Panc1 (cell line): ENCODE results near the gene ST3GAL4. TPM values are rescaled to one million over a fixed set of nuclear protein-coding genes. Genes with fewer than 3 reads are reported as not detected.

Source experiments
- ATAC-seq: fragments of 200-7000 bp; cut with Tn5 transposase; 2 replicates; pipeline ENCODE4 v1.9.1; 2020; ENCODE audit warnings: mild to moderate bottlenecking, moderate library complexity
- BruUV-seq: library from RNA; stranded (reverse); fragments of 400-500 nt; replicated peaks from 2 replicates; lab custom pipeline; 2021; lab: Mats Ljungman, UMichigan
- CTCF ChIA-PET: fragments of 300-600 bp; sonication (Branson Sonifier 250); formaldehyde crosslinking; loops from one replicate; lab custom pipeline; 2022; ENCODE audit warnings: antibody characterized with exemption; lab: Charles Lee
- POLR2A ChIA-PET: fragments of 300-600 bp; sonication (Branson Sonifier 250); formaldehyde crosslinking; loops from one replicate; lab custom pipeline; 2022; ENCODE audit warnings: antibody characterized with exemption; lab: Charles Lee
- DNase-seq: peaks from one replicate; pipeline ENCODE4 v3.0.0-alpha.2; 2010; ENCODE audit warnings: low read depth, low spot score
- H3K27ac ChIP-seq: 2 replicates; pipeline ENCODE4 v1.5.1; 2011; ENCODE audit warnings: mild to moderate bottlenecking, low read length, inconsistent platforms
- H3K27me3 ChIP-seq: fragments of 200-500 bp; sonication (Bioruptor generic); 2 replicates; pipeline ENCODE4 v1.6.0; 2014; ENCODE audit warnings: low read length, inconsistent platforms; ENCODE audit not compliant: control insufficient read depth, insufficient read depth
- H3K36me3 ChIP-seq: fragments of 200-500 bp; sonication (Bioruptor generic); 2 replicates; pipeline ENCODE4 v1.5.1; 2014; ENCODE audit warnings: inconsistent platforms, mild to moderate bottlenecking, low read length, moderate library complexity; ENCODE audit not compliant: control insufficient read depth, insufficient read depth
- H3K4me1 ChIP-seq: 2 replicates; pipeline ENCODE4 v1.5.1; 2011; ENCODE audit warnings: inconsistent platforms, mild to moderate bottlenecking, low read length, moderate library complexity; ENCODE audit not compliant: control insufficient read depth, insufficient read depth
- H3K4me3 ChIP-seq, 2 experiments: 2 replicates each; pipeline ENCODE4 v1.5.1; 2011 to 2012; ENCODE audit warnings: low read depth in 2 of 2, low read length in 2 of 2, mild to moderate bottlenecking in 2 of 2, inconsistent platforms in 1 of 2, moderate library complexity in 1 of 2
- H3K9me3 ChIP-seq: fragments of 200-500 bp; sonication (Bioruptor generic); 2 replicates; pipeline ENCODE4 v1.5.1; 2014; ENCODE audit warnings: low read depth, mild to moderate bottlenecking, inconsistent platforms, low read length, moderate library complexity; ENCODE audit not compliant: control insufficient read depth, insufficient read depth
- POLR2AphosphoS5 ChIP-seq: IDR thresholded peaks from 2 replicates; pipeline ENCODE4 v1.6.1; 2012; ENCODE audit warnings: mild to moderate bottlenecking, low read depth, low read length, moderate library complexity
- SIN3A ChIP-seq: IDR thresholded peaks from 2 replicates; pipeline ENCODE4 v1.6.1; 2012; ENCODE audit warnings: low read depth, mild to moderate bottlenecking, low read length, moderate library complexity, borderline replicate concordance; ENCODE audit not compliant: insufficient read depth
- TCF7L2 ChIP-seq: IDR thresholded peaks from 2 replicates; pipeline ENCODE4 v1.6.1; 2011; ENCODE audit warnings: mild to moderate bottlenecking, low read depth, low read length, inconsistent platforms
- in situ Hi-C: cut with HindIII; loops from 2 replicates; pipeline ENCODE4 v1.10.0; 2016; ENCODE audit warnings: low sequenced_read_pairs, low pct_unique_long_range_greater_than_20kb
- intact Hi-C: fragments of 100-400 bp; cut with micrococcal nuclease; formaldehyde crosslinking; loops from one replicate; pipeline ENCODE4 v1.10.0; 2022; ENCODE audit not compliant: unreplicated experiment
- total RNA-seq: library from RNA; stranded (reverse); gene quantifications from one replicate; pipeline ENCODE4 v1.2.1, GENCODE V29; 2021; ENCODE audit not compliant: unreplicated experiment
- TF ChIP-seq, protein P1 (sequence below): fragments of 450-650 bp; IDR thresholded peaks from 2 replicates; pipeline ENCODE4 v1.5.1; 2017; ENCODE audit warnings: mild to moderate bottlenecking
- TF ChIP-seq, protein P2 (sequence below), 2 experiments: IDR thresholded peaks; 2 replicates each; pipeline ENCODE4 v1.6.1; 2011 to 2012; ENCODE audit warnings: low read depth in 2 of 2, control low read depth in 1 of 2, low read length in 1 of 2, mild to moderate bottlenecking in 1 of 2, moderate library complexity in 1 of 2; ENCODE audit not compliant: insufficient read depth in 1 of 2

The ST3GAL4 gene
- total RNA-seq, 1 experiment from 2014 or later = 56.6 TPM

- no peak for DNase-seq
- Histone ChIP-seq H3K27ac (no peak overlapping the region), H3K36me3 (no peaks in the 10 kb centered on the region), H3K27me3 (no peaks in the 10 kb centered on the region), H3K4me3 (no peak overlapping the region), H3K9me3 (no peaks in the 10 kb centered on the region), H3K4me1 (peaks cover 21% of the 10 kb centered on the region)
- no peak for TF ChIP-seq SIN3A
- TF ChIP-seq, protein P1, sequence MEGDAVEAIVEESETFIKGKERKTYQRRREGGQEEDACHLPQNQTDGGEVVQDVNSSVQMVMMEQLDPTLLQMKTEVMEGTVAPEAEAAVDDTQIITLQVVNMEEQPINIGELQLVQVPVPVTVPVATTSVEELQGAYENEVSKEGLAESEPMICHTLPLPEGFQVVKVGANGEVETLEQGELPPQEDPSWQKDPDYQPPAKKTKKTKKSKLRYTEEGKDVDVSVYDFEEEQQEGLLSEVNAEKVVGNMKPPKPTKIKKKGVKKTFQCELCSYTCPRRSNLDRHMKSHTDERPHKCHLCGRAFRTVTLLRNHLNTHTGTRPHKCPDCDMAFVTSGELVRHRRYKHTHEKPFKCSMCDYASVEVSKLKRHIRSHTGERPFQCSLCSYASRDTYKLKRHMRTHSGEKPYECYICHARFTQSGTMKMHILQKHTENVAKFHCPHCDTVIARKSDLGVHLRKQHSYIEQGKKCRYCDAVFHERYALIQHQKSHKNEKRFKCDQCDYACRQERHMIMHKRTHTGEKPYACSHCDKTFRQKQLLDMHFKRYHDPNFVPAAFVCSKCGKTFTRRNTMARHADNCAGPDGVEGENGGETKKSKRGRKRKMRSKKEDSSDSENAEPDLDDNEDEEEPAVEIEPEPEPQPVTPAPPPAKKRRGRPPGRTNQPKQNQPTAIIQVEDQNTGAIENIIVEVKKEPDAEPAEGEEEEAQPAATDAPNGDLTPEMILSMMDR = no peak
- TF ChIP-seq TCF7L2 = no peak
- TF ChIP-seq, protein P2, sequence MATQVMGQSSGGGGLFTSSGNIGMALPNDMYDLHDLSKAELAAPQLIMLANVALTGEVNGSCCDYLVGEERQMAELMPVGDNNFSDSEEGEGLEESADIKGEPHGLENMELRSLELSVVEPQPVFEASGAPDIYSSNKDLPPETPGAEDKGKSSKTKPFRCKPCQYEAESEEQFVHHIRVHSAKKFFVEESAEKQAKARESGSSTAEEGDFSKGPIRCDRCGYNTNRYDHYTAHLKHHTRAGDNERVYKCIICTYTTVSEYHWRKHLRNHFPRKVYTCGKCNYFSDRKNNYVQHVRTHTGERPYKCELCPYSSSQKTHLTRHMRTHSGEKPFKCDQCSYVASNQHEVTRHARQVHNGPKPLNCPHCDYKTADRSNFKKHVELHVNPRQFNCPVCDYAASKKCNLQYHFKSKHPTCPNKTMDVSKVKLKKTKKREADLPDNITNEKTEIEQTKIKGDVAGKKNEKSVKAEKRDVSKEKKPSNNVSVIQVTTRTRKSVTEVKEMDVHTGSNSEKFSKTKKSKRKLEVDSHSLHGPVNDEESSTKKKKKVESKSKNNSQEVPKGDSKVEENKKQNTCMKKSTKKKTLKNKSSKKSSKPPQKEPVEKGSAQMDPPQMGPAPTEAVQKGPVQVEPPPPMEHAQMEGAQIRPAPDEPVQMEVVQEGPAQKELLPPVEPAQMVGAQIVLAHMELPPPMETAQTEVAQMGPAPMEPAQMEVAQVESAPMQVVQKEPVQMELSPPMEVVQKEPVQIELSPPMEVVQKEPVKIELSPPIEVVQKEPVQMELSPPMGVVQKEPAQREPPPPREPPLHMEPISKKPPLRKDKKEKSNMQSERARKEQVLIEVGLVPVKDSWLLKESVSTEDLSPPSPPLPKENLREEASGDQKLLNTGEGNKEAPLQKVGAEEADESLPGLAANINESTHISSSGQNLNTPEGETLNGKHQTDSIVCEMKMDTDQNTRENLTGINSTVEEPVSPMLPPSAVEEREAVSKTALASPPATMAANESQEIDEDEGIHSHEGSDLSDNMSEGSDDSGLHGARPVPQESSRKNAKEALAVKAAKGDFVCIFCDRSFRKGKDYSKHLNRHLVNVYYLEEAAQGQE (IDR thresholded peaks at IDR 0.05; ENCODE audit: insufficient read depth in 1 of 2, low read depth in 2 of 2, low read length in 1 of 2) = no peak
- TF ChIP-seq POLR2AphosphoS5 = no peak
- in situ Hi-C loops = no loop called here
- ChIA-PET POLR2A (no interaction called here), CTCF (interaction anchor here (0.6 kb wide), 1 partner anchor 461 kb away, joined by 10 read pairs; no protein-coding TSS in a partner anchor)
- intact Hi-C loops = no loop called here
- ATAC-seq = peak; percentile 46
- no TSS peak for BruUV-seq
These were observed 28.2 kb downstream of the ST3GAL4 start for GRCh38 chr11:126383339-126384335.

DNA sequence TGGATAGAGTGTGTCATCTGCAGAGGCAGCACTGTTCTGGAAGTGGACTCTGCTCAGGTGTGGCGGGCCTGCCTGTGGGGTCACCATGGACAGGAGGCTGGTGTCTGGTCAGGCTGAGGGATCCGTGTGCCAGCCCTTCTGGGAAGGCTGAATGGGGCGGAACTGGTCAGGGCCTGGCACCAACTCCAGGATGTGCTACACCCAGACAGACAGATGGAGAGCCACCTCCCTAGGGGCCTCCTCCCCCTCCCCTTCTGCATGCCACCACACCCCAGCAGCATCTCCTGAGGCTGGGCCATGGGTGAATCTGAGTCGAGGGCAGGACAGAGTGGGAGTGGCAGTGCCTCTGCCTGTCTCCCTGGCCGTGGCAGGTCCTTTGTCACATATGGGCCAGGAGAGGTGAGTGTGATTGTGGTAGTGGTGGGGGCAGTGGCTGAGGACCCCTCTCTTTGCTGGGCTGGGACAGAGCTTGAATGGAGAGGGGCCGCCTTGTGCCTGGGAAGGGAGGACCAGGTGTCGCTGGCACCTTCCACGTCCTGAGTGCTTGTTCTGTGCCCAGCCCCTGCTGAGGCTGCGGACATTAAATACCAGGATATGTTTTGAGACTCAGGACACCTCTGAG, 29.1 kb downstream of the ST3GAL4 start:
- Histone ChIP-seq H3K27ac (no peak overlapping the region), H3K4me3 (no peak overlapping the region), H3K36me3 (no peaks in the 10 kb centered on the region), H3K27me3 (no peaks in the 10 kb centered on the region), H3K4me1 (peaks cover 21% of the 10 kb centered on the region), H3K9me3 (no peaks in the 10 kb centered on the region)
- ChIA-PET POLR2A (no interaction called here), CTCF (no interaction called here)
- ATAC-seq (0 out of 2 replicates have a peak, but pooled peaks have one; percentile 10), DNase-seq (no peak)
- intact Hi-C loops (no loop called here), in situ Hi-C loops (no loop called here)
- TF ChIP-seq, protein P1 = no peak
- TF ChIP-seq TCF7L2 (no peak), POLR2AphosphoS5 (no peak), SIN3A (no peak)
- TF ChIP-seq, protein P2 (IDR thresholded peaks at IDR 0.05; ENCODE audit: insufficient read depth in 1 of 2, low read depth in 2 of 2, low read length in 1 of 2) = no peak
- BruUV-seq = no TSS peak
